Panc1 (cell line): Measurements from ENCODE around the gene NPLOC4. TPM values are rescaled to one million over a fixed set of nuclear protein-coding genes. Genes with fewer than 3 reads are reported as not detected.
A peak's percentile ranks its signal among the peaks of the same experiment; 100 is the strongest.

Source experiments
- ATAC-seq: fragments of 200-7000 bp; cut with Tn5 transposase; 2 replicates; pipeline ENCODE4 v1.9.1; 2020; ENCODE audit warnings: mild to moderate bottlenecking, moderate library complexity
- BruUV-seq: library from RNA; stranded (reverse); fragments of 400-500 nt; replicated peaks from 2 replicates; lab custom pipeline; 2021; lab: Mats Ljungman, UMichigan
- CTCF ChIA-PET: fragments of 300-600 bp; sonication (Branson Sonifier 250); formaldehyde crosslinking; loops from one replicate; lab custom pipeline; 2022; ENCODE audit warnings: antibody characterized with exemption; lab: Charles Lee
- POLR2A ChIA-PET: fragments of 300-600 bp; sonication (Branson Sonifier 250); formaldehyde crosslinking; loops from one replicate; lab custom pipeline; 2022; ENCODE audit warnings: antibody characterized with exemption; lab: Charles Lee
- DNase-seq: peaks from one replicate; pipeline ENCODE4 v3.0.0-alpha.2; 2010; ENCODE audit warnings: low read depth, low spot score
- H3K27ac ChIP-seq: 2 replicates; pipeline ENCODE4 v1.5.1; 2011; ENCODE audit warnings: mild to moderate bottlenecking, low read length, inconsistent platforms
- H3K27me3 ChIP-seq: fragments of 200-500 bp; sonication (Bioruptor generic); 2 replicates; pipeline ENCODE4 v1.6.0; 2014; ENCODE audit warnings: low read length, inconsistent platforms; ENCODE audit not compliant: control insufficient read depth, insufficient read depth
- H3K36me3 ChIP-seq: fragments of 200-500 bp; sonication (Bioruptor generic); 2 replicates; pipeline ENCODE4 v1.5.1; 2014; ENCODE audit warnings: inconsistent platforms, mild to moderate bottlenecking, low read length, moderate library complexity; ENCODE audit not compliant: control insufficient read depth, insufficient read depth
- H3K4me1 ChIP-seq: 2 replicates; pipeline ENCODE4 v1.5.1; 2011; ENCODE audit warnings: inconsistent platforms, mild to moderate bottlenecking, low read length, moderate library complexity; ENCODE audit not compliant: control insufficient read depth, insufficient read depth
- H3K4me3 ChIP-seq, 2 experiments: 2 replicates each; pipeline ENCODE4 v1.5.1; 2011 to 2012; ENCODE audit warnings: low read depth in 2 of 2, low read length in 2 of 2, mild to moderate bottlenecking in 2 of 2, inconsistent platforms in 1 of 2, moderate library complexity in 1 of 2
- H3K9me3 ChIP-seq: fragments of 200-500 bp; sonication (Bioruptor generic); 2 replicates; pipeline ENCODE4 v1.5.1; 2014; ENCODE audit warnings: low read depth, mild to moderate bottlenecking, inconsistent platforms, low read length, moderate library complexity; ENCODE audit not compliant: control insufficient read depth, insufficient read depth
- POLR2AphosphoS5 ChIP-seq: IDR thresholded peaks from 2 replicates; pipeline ENCODE4 v1.6.1; 2012; ENCODE audit warnings: mild to moderate bottlenecking, low read depth, low read length, moderate library complexity
- REST ChIP-seq, 2 experiments: IDR thresholded peaks; 2 replicates each; pipeline ENCODE4 v1.6.1; 2011 to 2012; ENCODE audit warnings: low read depth in 2 of 2, control low read depth in 1 of 2, low read length in 1 of 2, mild to moderate bottlenecking in 1 of 2, moderate library complexity in 1 of 2; ENCODE audit not compliant: insufficient read depth in 1 of 2
- SIN3A ChIP-seq: IDR thresholded peaks from 2 replicates; pipeline ENCODE4 v1.6.1; 2012; ENCODE audit warnings: low read depth, mild to moderate bottlenecking, low read length, moderate library complexity, borderline replicate concordance; ENCODE audit not compliant: insufficient read depth
- TCF7L2 ChIP-seq: IDR thresholded peaks from 2 replicates; pipeline ENCODE4 v1.6.1; 2011; ENCODE audit warnings: mild to moderate bottlenecking, low read depth, low read length, inconsistent platforms
- in situ Hi-C: cut with HindIII; loops from 2 replicates; pipeline ENCODE4 v1.10.0; 2016; ENCODE audit warnings: low sequenced_read_pairs, low pct_unique_long_range_greater_than_20kb
- intact Hi-C: fragments of 100-400 bp; cut with micrococcal nuclease; formaldehyde crosslinking; loops from one replicate; pipeline ENCODE4 v1.10.0; 2022; ENCODE audit not compliant: unreplicated experiment
- total RNA-seq: library from RNA; stranded (reverse); gene quantifications from one replicate; pipeline ENCODE4 v1.2.1, GENCODE V29; 2021; ENCODE audit not compliant: unreplicated experiment

NPLOC4 gene
- total RNA-seq, 1 experiment from 2014 or later: 246 TPM

GRCh38 chr17:81539961-81540675 lies 96.8 kb downstream of the NPLOC4 start:
- ATAC-seq (no peak), DNase-seq (no peak)
- Histone ChIP-seq H3K27ac (peak overlapping the region; percentile 79), H3K4me3 (no peak overlapping the region), H3K36me3 (no peaks in the 10 kb centered on the region; the same call in 1 of the 2 replicates), H3K27me3 (no peaks in the 10 kb centered on the region), H3K4me1 (peaks cover 57% of the 10 kb centered on the region), H3K9me3 (no peaks in the 10 kb centered on the region)
- intact Hi-C loops (no loop called here), in situ Hi-C loops (no loop called here)
- BruUV-seq: TSS peak; percentile 36
- POLR2A ChIA-PET: no interaction called here
- TF ChIP-seq POLR2AphosphoS5 (peak; percentile 50; the same call in 1 of the 2 replicates), REST (IDR thresholded peaks at IDR 0.05; ENCODE audit: insufficient read depth in 1 of 2, low read depth in 2 of 2, low read length in 1 of 2) (no peak), TCF7L2 (no peak)
- CTCF ChIA-PET: no interaction called here

- Histone ChIP-seq H3K9me3 (no peaks in the 10 kb centered on the region), H3K27me3 (no peaks in the 10 kb centered on the region), H3K4me3 (no peak overlapping the region), H3K36me3 (no peaks in the 10 kb centered on the region; the same call in 1 of the 2 replicates), H3K4me1 (peaks cover 55% of the 10 kb centered on the region), H3K27ac (peak overlapping the region; percentile 79)
- ATAC-seq: no peak
- ChIA-PET CTCF (no interaction called here), POLR2A (no interaction called here)
- intact Hi-C loops: no loop called here
- no peak for DNase-seq
- in situ Hi-C loops: no loop called here
- no TSS peak for BruUV-seq
- no peak for TF ChIP-seq REST (IDR thresholded peaks at IDR 0.05; ENCODE audit: insufficient read depth in 1 of 2, low read depth in 2 of 2, low read length in 1 of 2)
- TF ChIP-seq SIN3A: no peak
- TF ChIP-seq TCF7L2: no peak
- peak; percentile 3; the same call in 1 of the 2 replicates for TF ChIP-seq POLR2AphosphoS5
Measured at GRCh38 chr17:81539571-81539900, 97.4 kb downstream of the NPLOC4 start.
